ENCODE measurements around the gene NME7. TPM values are rescaled to one million over a fixed set of nuclear protein-coding genes. Genes with fewer than 3 reads are reported as not detected.

The NME7 gene
- total and polyA plus RNA-seq, 4 donors = 6.2 to 43.7 (median 18.0) TPM

DNA sequence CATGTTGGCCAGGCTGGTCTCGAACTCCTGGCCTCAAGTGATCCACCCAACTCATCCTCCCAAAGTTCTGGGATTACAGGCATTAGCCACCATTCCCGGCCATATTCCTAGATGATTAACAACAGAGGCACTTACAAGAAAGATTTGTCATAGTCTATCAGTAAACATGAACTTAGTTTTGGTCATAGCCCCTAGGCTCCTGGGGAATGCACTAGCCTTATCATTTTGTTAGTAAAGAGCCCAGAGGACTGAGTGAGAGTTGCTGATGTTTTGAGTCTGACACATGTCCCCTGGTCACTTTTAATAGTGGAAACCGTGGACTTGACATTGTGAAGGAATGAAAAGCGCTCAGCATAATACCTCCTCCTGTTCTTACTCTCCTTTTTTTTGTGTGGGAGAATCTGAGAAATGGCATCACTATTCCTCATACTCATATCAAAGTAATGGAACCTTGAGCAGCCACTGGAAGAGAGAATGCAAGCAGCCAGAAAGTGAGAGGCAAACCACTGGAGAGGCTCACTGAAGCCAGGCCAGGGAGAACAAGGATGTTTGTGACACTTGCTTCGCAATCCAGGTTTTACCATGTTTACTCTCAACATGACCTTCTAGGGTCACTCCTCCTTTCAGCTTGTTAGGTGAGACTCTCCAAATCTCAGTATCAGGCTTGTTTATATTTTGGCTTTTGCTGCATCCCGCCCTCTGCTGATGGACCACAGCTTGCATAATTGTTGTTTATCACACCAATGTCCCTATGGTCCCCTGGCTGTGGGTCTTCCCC, 246.3 kb downstream of the NME7 start:
- TF ChIP-seq, protein P1, sequence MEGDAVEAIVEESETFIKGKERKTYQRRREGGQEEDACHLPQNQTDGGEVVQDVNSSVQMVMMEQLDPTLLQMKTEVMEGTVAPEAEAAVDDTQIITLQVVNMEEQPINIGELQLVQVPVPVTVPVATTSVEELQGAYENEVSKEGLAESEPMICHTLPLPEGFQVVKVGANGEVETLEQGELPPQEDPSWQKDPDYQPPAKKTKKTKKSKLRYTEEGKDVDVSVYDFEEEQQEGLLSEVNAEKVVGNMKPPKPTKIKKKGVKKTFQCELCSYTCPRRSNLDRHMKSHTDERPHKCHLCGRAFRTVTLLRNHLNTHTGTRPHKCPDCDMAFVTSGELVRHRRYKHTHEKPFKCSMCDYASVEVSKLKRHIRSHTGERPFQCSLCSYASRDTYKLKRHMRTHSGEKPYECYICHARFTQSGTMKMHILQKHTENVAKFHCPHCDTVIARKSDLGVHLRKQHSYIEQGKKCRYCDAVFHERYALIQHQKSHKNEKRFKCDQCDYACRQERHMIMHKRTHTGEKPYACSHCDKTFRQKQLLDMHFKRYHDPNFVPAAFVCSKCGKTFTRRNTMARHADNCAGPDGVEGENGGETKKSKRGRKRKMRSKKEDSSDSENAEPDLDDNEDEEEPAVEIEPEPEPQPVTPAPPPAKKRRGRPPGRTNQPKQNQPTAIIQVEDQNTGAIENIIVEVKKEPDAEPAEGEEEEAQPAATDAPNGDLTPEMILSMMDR (IDR thresholded peaks at IDR 0.05; ENCODE audit: control extremely low read depth, extremely low read depth) = no peak
- H3K27me3 ChIP-seq (ENCODE audit: control insufficient read depth in 3 of 3, insufficient read depth in 3 of 3, low read length in 2 of 3) = no peaks in the 10 kb centered on the region
- ATAC-seq (ENCODE audit: insufficient read depth, low FRiP score) = no peak
- WGBS, 2 donors = 88 to 94% methylated on average over 6 of the region's 6 CpGs
- no peak overlapping the region for H3K4me3 ChIP-seq
- peak overlapping the region in 1 of 2 donors; percentile 77 for H3K27ac ChIP-seq (ENCODE audit: low read depth in 1 of 2, low read length in 1 of 2)
- H3K36me3 ChIP-seq (ENCODE audit: control insufficient read depth in 4 of 4, insufficient read depth in 4 of 4, low read length in 4 of 4) = peaks cover 2 to 21% (median 10%) of the 10 kb centered on the region in 4 donors
- H3K4me1 ChIP-seq (ENCODE audit: control insufficient read depth in 5 of 5, insufficient read depth in 5 of 5, low read length in 5 of 5) = peaks cover under 1 to 31% (median 5%) of the 10 kb centered on the region in 5 donors
- H3K9me3 ChIP-seq (ENCODE audit: control insufficient read depth in 4 of 4, insufficient read depth in 3 of 4, low read length in 3 of 4) = no peaks in the 10 kb centered on the region
- H3K9ac ChIP-seq (ENCODE audit: insufficient read depth in 1 of 2, low read length in 2 of 2) = no peak overlapping the region
- no peak for DNase-seq

DNA sequence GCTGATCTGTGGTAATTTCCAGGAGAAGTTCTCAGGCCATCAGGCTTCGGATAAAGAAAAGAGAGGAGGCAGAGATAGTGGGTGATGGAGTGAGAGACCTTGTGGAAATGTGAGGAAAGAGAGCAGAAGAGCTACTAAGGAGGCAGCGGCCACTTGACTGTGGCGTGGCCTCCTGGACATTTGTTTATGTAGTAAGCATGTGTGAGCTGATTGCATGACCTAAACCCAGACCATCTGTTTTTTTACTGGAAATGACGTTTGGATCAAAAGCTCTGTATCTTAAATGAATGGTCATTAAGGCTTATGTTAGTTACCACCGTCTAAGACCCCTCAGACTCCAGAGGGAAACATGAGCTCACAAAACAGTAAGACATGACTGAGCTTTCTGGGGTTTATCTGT, 247.5 kb downstream of the NME7 start:
- Histone ChIP-seq H3K4me3 (no peak overlapping the region), H3K27ac (ENCODE audit: low read depth in 1 of 2, low read length in 1 of 2) (peak overlapping the region; percentile 39 to 62), H3K36me3 (ENCODE audit: control insufficient read depth in 4 of 4, insufficient read depth in 4 of 4, low read length in 4 of 4) (peaks cover 2 to 20% (median 9%) of the 10 kb centered on the region in 4 donors), H3K4me1 (ENCODE audit: control insufficient read depth in 5 of 5, insufficient read depth in 5 of 5, low read length in 5 of 5) (peaks cover 9 to 30% (median 10%) of the 10 kb centered on the region in 5 donors), H3K9ac (ENCODE audit: insufficient read depth in 1 of 2, low read length in 2 of 2) (no peak overlapping the region), H3K27me3 (ENCODE audit: control insufficient read depth in 3 of 3, insufficient read depth in 3 of 3, low read length in 2 of 3) (no peaks in the 10 kb centered on the region), H3K9me3 (ENCODE audit: control insufficient read depth in 4 of 4, insufficient read depth in 3 of 4, low read length in 3 of 4) (no peaks in the 10 kb centered on the region)
- no peak for ATAC-seq (ENCODE audit: insufficient read depth, low FRiP score)
- peak in 2 of 3 donors; percentile 26 to 29 for DNase-seq
- WGBS, 2 donors = 66 to 78% methylated on average over 5 of the region's 5 CpGs
- TF ChIP-seq, protein P1 (IDR thresholded peaks at IDR 0.05; ENCODE audit: control extremely low read depth, extremely low read depth) = no peak

DNA sequence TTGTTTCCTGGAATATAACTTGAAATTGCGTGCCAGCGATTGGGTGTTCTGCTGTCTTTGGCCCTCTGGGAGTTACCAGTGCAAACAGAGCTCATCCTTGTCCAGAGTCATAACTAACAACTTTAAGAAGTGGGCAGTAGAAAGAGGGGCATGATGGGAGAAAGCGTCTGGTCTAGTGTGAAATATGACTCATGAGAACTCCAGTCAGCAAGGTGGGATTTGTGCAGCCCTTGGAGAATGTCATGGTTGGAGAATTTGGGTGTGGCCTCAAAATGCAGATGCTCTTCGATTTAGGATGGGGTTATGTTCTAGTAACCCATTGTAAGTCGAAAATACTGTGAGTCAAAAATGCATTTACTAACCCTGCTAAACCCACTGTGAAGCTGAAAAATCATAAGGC, 248.2 kb downstream of the NME7 start:
- H3K4me3 ChIP-seq = no peak overlapping the region
- TF ChIP-seq, protein P1 (IDR thresholded peaks at IDR 0.05; ENCODE audit: control extremely low read depth, extremely low read depth) = no peak
- no peaks in the 10 kb centered on the region for H3K9me3 ChIP-seq (ENCODE audit: control insufficient read depth in 4 of 4, insufficient read depth in 3 of 4, low read length in 3 of 4)
- no peak for DNase-seq
- no peak overlapping the region for H3K9ac ChIP-seq (ENCODE audit: insufficient read depth in 1 of 2, low read length in 2 of 2)
- H3K36me3 ChIP-seq (ENCODE audit: control insufficient read depth in 4 of 4, insufficient read depth in 4 of 4, low read length in 4 of 4) = peaks cover 0 to 25% (median 10%) of the 10 kb centered on the region in 4 donors
- WGBS, 2 donors = 81 to 87% methylated on average over 5 of the region's 5 CpGs
- H3K27me3 ChIP-seq (ENCODE audit: control insufficient read depth in 3 of 3, insufficient read depth in 3 of 3, low read length in 2 of 3) = no peaks in the 10 kb centered on the region
- no peak for ATAC-seq (ENCODE audit: insufficient read depth, low FRiP score)
- peaks cover 9 to 31% (median 10%) of the 10 kb centered on the region in 5 donors for H3K4me1 ChIP-seq (ENCODE audit: control insufficient read depth in 5 of 5, insufficient read depth in 5 of 5, low read length in 5 of 5)
- no peak overlapping the region for H3K27ac ChIP-seq (ENCODE audit: low read depth in 1 of 2, low read length in 1 of 2)

Measured in lung (tissue), 12 donors.